Rectal smooth muscle tissue (tissue), 1 donor: ENCODE results near the gene FCRL5.

Experiments
- H3K27ac ChIP-seq: one replicate; pipeline ENCODE4 v1.7.0; 2013; ENCODE audit warnings: low read depth, low read length, inconsistent platforms
- H3K27me3 ChIP-seq: one replicate; pipeline ENCODE4 v1.7.0; 2013; ENCODE audit warnings: low read length; ENCODE audit not compliant: control insufficient read depth, insufficient read depth
- H3K36me3 ChIP-seq: one replicate; pipeline ENCODE4 v1.7.0; 2013; ENCODE audit warnings: low read length; ENCODE audit not compliant: control insufficient read depth, insufficient read depth
- H3K4me1 ChIP-seq: one replicate; pipeline ENCODE4 v1.7.0; 2013; ENCODE audit warnings: low read length; ENCODE audit not compliant: control insufficient read depth, insufficient read depth
- H3K4me3 ChIP-seq: one replicate; pipeline ENCODE4 v1.7.0; 2013; ENCODE audit warnings: low read length
- H3K9ac ChIP-seq: one replicate; pipeline ENCODE4 v1.7.0; 2013; ENCODE audit warnings: low read length

The FCRL5 gene

DNA sequence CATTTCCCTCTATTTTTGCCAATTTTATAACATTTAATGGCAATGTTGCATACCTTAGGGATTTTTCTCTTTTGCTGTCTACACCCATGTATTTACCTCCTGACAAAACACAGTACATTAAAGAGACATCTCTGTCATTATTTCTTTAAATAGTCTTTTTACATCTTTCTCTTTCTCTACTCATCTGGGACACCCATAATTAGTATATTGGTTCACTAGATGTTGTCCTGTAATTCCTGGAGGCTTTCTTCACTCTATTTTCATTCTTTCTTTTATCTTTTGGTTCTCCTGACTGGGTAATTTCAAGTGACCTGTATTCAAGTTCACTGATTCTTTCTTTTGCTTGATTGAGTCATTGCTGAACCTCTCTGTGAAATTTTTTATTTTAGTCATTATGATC, 74.3 kb downstream of the FCRL5 start:
- H3K27me3 ChIP-seq, result no peaks in the 10 kb centered on the region
- H3K4me1 ChIP-seq, result no peaks in the 10 kb centered on the region
- H3K36me3 ChIP-seq, result no peaks in the 10 kb centered on the region
- no peak overlapping the region for H3K9ac ChIP-seq
- no peak overlapping the region for H3K27ac ChIP-seq
- H3K4me3 ChIP-seq, result no peak overlapping the region

GRCh38 chr1:157477419-157477818, 74.9 kb downstream of the FCRL5 start:
- Histone ChIP-seq H3K4me1 (no peaks in the 10 kb centered on the region), H3K9ac (no peak overlapping the region), H3K36me3 (no peaks in the 10 kb centered on the region), H3K27ac (no peak overlapping the region), H3K4me3 (no peak overlapping the region), H3K27me3 (no peaks in the 10 kb centered on the region)

GRCh38 chr1:157472959-157473358, 79.4 kb downstream of the FCRL5 start:
- Histone ChIP-seq H3K36me3 (no peaks in the 10 kb centered on the region), H3K27ac (no peak overlapping the region), H3K9ac (no peak overlapping the region), H3K27me3 (no peaks in the 10 kb centered on the region), H3K4me3 (no peak overlapping the region), H3K4me1 (no peaks in the 10 kb centered on the region)

- Histone ChIP-seq H3K27me3 (no peaks in the 10 kb centered on the region), H3K27ac (no peak overlapping the region), H3K4me1 (no peaks in the 10 kb centered on the region), H3K4me3 (no peak overlapping the region), H3K9ac (no peak overlapping the region), H3K36me3 (no peaks in the 10 kb centered on the region)
These were observed 80.1 kb downstream of the FCRL5 start for GRCh38 chr1:157472056-157472701.

- Histone ChIP-seq H3K4me3 (no peak overlapping the region), H3K27ac (no peak overlapping the region), H3K27me3 (no peaks in the 10 kb centered on the region), H3K36me3 (no peaks in the 10 kb centered on the region), H3K4me1 (no peaks in the 10 kb centered on the region), H3K9ac (no peak overlapping the region)
These were observed 80.8 kb downstream of the FCRL5 start for GRCh38 chr1:157471531-157471930.

DNA sequence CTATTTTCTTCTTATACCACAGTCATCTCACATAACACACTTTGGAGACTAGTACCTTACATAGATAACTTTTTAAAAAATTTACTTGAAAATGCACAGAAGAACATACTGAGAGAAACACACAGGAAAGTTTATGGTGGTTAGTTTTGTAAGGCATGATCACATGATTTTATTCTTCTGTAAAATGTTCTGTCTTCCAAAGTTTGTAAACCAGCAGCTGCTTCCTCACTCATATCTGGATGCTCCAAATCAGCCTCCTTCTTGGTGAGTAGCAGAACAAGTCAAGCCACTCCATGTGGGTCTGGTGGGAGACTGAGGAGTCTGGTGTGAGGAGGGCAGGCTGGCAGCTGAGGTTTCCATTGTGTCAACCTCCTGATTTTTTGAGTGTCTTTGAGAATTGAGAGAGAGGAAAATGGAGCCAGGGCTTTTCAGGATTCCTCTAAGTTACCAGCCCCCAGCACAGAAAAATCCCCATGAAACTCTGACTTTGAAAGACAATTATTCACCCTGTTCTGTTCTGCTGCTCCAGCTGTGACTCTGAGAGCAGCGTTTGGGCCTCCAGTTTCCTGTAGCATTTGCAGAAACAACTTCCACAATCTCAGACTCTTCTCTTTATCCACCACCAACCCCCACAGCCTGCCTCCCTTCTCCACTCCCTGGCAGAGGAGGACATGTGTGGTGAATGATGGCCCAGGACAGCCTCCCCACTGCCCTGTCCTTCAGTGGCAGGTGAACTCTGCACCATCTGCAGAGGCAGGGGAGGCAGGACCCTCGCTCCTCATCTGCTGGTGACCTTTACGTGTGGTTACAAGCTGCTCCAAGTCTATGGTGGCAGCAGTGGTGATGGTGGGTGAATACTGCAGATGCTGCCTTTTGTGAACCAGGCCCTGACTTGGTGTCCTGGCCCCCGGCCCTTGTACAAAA, 82.3 kb downstream of the FCRL5 start:
- H3K27ac ChIP-seq, result no peak overlapping the region
- H3K36me3 ChIP-seq, result no peaks in the 10 kb centered on the region
- no peak overlapping the region for H3K9ac ChIP-seq
- H3K4me1 ChIP-seq, result no peaks in the 10 kb centered on the region
- H3K4me3 ChIP-seq, result no peak overlapping the region
- no peaks in the 10 kb centered on the region for H3K27me3 ChIP-seq

- no peaks in the 10 kb centered on the region for H3K36me3 ChIP-seq
These were observed 83.0 kb downstream of the FCRL5 start for GRCh38 chr1:157469300-157469699.

GRCh38 chr1:157466011-157466410, 86.3 kb downstream of the FCRL5 start:
- Histone ChIP-seq H3K36me3 (no peaks in the 10 kb centered on the region), H3K4me3 (no peak overlapping the region), H3K9ac (no peak overlapping the region), H3K4me1 (no peaks in the 10 kb centered on the region), H3K27me3 (no peaks in the 10 kb centered on the region), H3K27ac (no peak overlapping the region)

More at GRCh38 chr1:157469300-157469699, 83.0 kb downstream of the FCRL5 start:
- no peak overlapping the region for H3K27ac ChIP-seq
- H3K4me3 ChIP-seq, result no peak overlapping the region
- H3K4me1 ChIP-seq, result no peaks in the 10 kb centered on the region
- no peaks in the 10 kb centered on the region for H3K27me3 ChIP-seq
- no peak overlapping the region for H3K9ac ChIP-seq
